Vagina (tissue), 2 donors: ENCODE measurements around the gene TOX2. TPM values are rescaled to one million over a fixed set of nuclear protein-coding genes. Genes with fewer than 3 reads are reported as not detected.

Source experiments
- DNase-seq, 2 donors: peaks; one replicate each; pipeline ENCODE4 v3.0.0-alpha.2; 2017; ENCODE audit errors: extremely low spot score in 2 of 2
- H3K27ac ChIP-seq: fragments of 200-600 bp; sonication (generic); one replicate; pipeline ENCODE4 v1.5.1; 2019
- H3K27me3 ChIP-seq: fragments of 200-600 bp; sonication (generic); one replicate; pipeline ENCODE4 v1.5.1; 2019
- H3K36me3 ChIP-seq, 2 donors: fragments of 200-600 bp; sonication (generic); one replicate each; pipeline ENCODE4 v1.5.1; 2017 to 2019
- H3K4me1 ChIP-seq: fragments of 200-600 bp; sonication (generic); one replicate; pipeline ENCODE4 v1.5.1; 2019
- H3K4me3 ChIP-seq, 2 donors: fragments of 200-600 bp; sonication (generic); 1 replicate in 1 of 2; 2 replicates in 1 of 2; pipeline ENCODE4 v1.5.1; 2016 to 2019
- H3K9me3 ChIP-seq: fragments of 200-600 bp; sonication (generic); one replicate; pipeline ENCODE4 v1.5.1; 2019
- POLR2A ChIP-seq, 2 donors: fragments of 450-650 bp; IDR thresholded peaks; one replicate each; pipeline ENCODE4 v1.6.1; 2017; ENCODE audit warnings: antibody characterized with exemption in 2 of 2, mild to moderate bottlenecking in 2 of 2, moderate library complexity in 2 of 2
- POLR2AphosphoS5 ChIP-seq, 2 donors: sonication (generic); formaldehyde crosslinking; IDR thresholded peaks; one replicate each; pipeline ENCODE4 v1.9.0; 2017; ENCODE audit warnings: antibody characterized with exemption in 2 of 2, mild to moderate bottlenecking in 2 of 2, low read depth in 1 of 2; ENCODE audit not compliant: insufficient read depth in 1 of 2
- intact Hi-C: fragments of 100-400 bp; cut with DNase I; formaldehyde crosslinking; loops from one replicate; pipeline ENCODE4 v1.15.1; 2023
- total RNA-seq: library from RNA; depleted of rRNA; stranded (reverse); fragments of >200 nt; gene quantifications from one replicate; pipeline ENCODE4 v1.2.3, GENCODE V29; 2016
- TF ChIP-seq, protein P1 (sequence below), 3 experiments: fragments of 450-650 bp in 2 of 3; fragments of 200-600 bp in 1 of 3; sonication (generic) in 1 of 3; IDR thresholded peaks; one replicate each; pipeline ENCODE4 v1.5.1; 2017 to 2019; ENCODE audit warnings: antibody characterized with exemption in 3 of 3, mild to moderate bottlenecking in 2 of 3, moderate library complexity in 2 of 3

TOX2 gene
- total RNA-seq, 1 donor from 2014 or later: 5.2 TPM

DNA sequence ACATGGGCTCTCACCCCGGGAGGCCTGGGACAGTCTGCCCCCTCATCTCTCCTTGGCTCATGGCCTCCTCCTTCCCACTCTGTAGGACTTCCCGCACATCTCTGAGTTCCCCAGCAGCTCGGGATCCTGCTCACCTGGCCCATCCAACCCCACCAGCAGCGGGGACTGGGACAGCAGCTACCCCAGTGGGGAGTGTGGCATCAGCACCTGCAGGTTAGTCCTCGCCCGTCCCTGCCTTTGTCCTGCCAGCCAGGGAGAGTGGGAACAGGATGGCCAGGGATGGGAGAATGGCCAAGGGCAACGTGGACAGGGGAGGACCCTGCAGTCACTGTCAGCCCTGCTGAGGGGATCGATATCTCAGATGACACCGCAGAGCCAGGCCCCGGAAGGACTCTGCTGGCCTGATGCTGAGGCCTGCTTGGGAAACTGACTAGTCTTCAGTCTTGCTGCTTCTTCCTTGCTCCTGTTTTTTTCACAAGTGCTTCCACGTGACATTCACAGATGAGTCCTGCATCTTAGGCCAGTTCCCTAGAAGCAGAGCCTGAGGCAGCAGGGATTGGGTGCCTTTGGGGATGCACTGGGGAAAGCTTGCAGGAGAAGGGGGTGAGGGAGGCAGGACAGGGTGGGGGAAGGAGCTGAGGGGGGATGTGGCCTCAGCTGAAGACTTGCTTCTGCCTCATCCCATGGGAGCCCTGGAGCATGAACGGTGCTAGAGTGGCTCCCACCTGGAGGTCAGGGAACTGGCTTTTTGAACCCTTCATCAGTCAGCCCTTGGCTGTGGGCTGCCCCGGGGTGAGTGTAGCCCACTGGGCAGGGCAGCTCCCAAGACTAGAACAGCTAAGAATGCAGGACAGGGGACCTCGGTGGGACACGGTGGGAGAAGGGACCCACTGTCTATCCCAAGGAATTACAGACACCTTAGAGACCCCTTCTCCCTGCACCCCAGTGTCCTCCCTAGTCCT is 152.3 kb downstream of the TOX2 start:
- DNase-seq: peak; percentile 77 to 90
- H3K4me1 ChIP-seq: no peaks in the 10 kb centered on the region
- no peaks in the 10 kb centered on the region for H3K9me3 ChIP-seq
- no peaks in the 10 kb centered on the region for H3K36me3 ChIP-seq
- intact Hi-C loops: loop anchor here (2.0 kb wide), 1 partner anchor 26 kb away; no protein-coding TSS in a partner anchor
- TF ChIP-seq POLR2A (IDR thresholded peaks at IDR 0.05): no peak
- TF ChIP-seq POLR2AphosphoS5 (IDR thresholded peaks at IDR 0.05; ENCODE audit: insufficient read depth in 1 of 2, low read depth in 1 of 2): no peak
- TF ChIP-seq, protein P1, sequence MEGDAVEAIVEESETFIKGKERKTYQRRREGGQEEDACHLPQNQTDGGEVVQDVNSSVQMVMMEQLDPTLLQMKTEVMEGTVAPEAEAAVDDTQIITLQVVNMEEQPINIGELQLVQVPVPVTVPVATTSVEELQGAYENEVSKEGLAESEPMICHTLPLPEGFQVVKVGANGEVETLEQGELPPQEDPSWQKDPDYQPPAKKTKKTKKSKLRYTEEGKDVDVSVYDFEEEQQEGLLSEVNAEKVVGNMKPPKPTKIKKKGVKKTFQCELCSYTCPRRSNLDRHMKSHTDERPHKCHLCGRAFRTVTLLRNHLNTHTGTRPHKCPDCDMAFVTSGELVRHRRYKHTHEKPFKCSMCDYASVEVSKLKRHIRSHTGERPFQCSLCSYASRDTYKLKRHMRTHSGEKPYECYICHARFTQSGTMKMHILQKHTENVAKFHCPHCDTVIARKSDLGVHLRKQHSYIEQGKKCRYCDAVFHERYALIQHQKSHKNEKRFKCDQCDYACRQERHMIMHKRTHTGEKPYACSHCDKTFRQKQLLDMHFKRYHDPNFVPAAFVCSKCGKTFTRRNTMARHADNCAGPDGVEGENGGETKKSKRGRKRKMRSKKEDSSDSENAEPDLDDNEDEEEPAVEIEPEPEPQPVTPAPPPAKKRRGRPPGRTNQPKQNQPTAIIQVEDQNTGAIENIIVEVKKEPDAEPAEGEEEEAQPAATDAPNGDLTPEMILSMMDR (IDR thresholded peaks at IDR 0.05): no peak
- H3K4me3 ChIP-seq: no peak overlapping the region
- no peaks in the 10 kb centered on the region for H3K27me3 ChIP-seq
- no peak overlapping the region for H3K27ac ChIP-seq

- H3K27ac ChIP-seq: no peak overlapping the region
- TF ChIP-seq POLR2AphosphoS5 (IDR thresholded peaks at IDR 0.05; ENCODE audit: insufficient read depth in 1 of 2, low read depth in 1 of 2): no peak
- TF ChIP-seq, protein P1 (IDR thresholded peaks at IDR 0.05): no peak
- TF ChIP-seq POLR2A (IDR thresholded peaks at IDR 0.05): no peak
- H3K4me1 ChIP-seq: no peaks in the 10 kb centered on the region
- H3K4me3 ChIP-seq: no peak overlapping the region
- intact Hi-C loops: loop anchor here (2.0 kb wide), 1 partner anchor 25 kb away; no protein-coding TSS in a partner anchor
- H3K36me3 ChIP-seq: no peaks in the 10 kb centered on the region
- no peaks in the 10 kb centered on the region for H3K9me3 ChIP-seq
- peak in 1 of 2 donors; percentile 72 for DNase-seq
- no peaks in the 10 kb centered on the region for H3K27me3 ChIP-seq
These were observed 153.0 kb downstream of the TOX2 start for GRCh38 chr20:44067650-44068081.

GRCh38 chr20:44068316-44069201 is 153.9 kb downstream of the TOX2 start:
- Histone ChIP-seq H3K27ac (no peak overlapping the region), H3K4me3 (no peak overlapping the region), H3K36me3 (no peaks in the 10 kb centered on the region), H3K9me3 (no peaks in the 10 kb centered on the region), H3K4me1 (no peaks in the 10 kb centered on the region), H3K27me3 (no peaks in the 10 kb centered on the region)
- intact Hi-C loops: no loop called here
- TF ChIP-seq, protein P1 (IDR thresholded peaks at IDR 0.05): no peak
- TF ChIP-seq POLR2AphosphoS5 (IDR thresholded peaks at IDR 0.05; ENCODE audit: insufficient read depth in 1 of 2, low read depth in 1 of 2) (no peak), POLR2A (IDR thresholded peaks at IDR 0.05) (no peak)
- peak; percentile 65 to 94 for DNase-seq

DNA sequence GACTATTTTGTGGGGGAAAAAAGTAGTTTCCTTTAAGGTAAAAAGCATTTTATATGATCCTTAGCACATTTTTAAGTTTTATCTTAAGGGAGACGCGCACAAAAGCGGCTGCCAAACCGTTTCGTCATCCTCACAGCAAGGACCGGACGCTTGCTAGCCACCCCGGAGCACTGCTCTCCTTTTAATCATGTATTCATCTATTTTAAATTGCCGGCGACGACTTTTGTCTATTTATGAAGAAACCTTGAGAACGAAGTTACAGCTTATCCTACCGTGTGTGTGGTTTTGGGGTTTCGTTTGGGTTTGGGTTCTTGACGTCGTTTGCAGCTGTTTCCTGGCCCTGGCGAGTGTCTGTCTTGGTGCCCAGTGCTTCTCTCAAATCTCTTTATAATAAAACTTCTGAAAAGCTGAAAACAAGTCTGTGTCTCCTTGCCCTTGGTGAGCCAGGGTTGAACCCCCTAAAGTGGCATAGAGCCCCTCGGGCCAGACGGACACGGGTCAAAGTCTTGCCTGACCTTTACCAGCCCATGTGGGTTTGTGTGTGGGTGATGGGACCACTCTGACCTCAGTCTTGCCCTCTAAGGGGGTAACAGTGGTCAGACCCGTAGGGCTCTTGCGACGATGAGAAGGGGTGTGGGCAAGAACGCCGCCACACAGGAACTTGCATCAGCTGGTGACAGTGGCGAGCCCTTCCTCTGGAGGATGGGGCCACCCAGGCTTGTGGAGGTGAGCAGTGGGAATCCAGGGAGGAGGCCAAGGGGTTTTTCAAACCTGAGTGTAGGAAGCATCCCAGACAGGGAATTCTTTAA is 154.8 kb downstream of the TOX2 start:
- no peaks in the 10 kb centered on the region for H3K4me1 ChIP-seq
- no peak overlapping the region for H3K4me3 ChIP-seq
- intact Hi-C loops: no loop called here
- H3K27me3 ChIP-seq: no peaks in the 10 kb centered on the region
- no peaks in the 10 kb centered on the region for H3K36me3 ChIP-seq
- peak; percentile 61 to 65 for DNase-seq
- no peaks in the 10 kb centered on the region for H3K9me3 ChIP-seq
- TF ChIP-seq POLR2A (IDR thresholded peaks at IDR 0.05): no peak
- TF ChIP-seq, protein P1 (IDR thresholded peaks at IDR 0.05): no peak
- TF ChIP-seq POLR2AphosphoS5 (IDR thresholded peaks at IDR 0.05; ENCODE audit: insufficient read depth in 1 of 2, low read depth in 1 of 2): no peak
- H3K27ac ChIP-seq: no peak overlapping the region
